ENCODE data around the gene FCGR2B.
"Not testable (repeated sequence)": the region's sequence is repeated elsewhere in the genome, so short reads cannot be mapped to it uniquely, and the experiment has no call there.

Gene FCGR2B

GRCh38 chr1:161662684-161663339, at the start of gene FCGR2B:
Gene FCGR2B, plus strand, starts transcription at chr1:161663143. Its CDS starts 99 bp downstream, at chr1:161663242.
- not testable (repeated sequence) for DNase-seq

DNA sequence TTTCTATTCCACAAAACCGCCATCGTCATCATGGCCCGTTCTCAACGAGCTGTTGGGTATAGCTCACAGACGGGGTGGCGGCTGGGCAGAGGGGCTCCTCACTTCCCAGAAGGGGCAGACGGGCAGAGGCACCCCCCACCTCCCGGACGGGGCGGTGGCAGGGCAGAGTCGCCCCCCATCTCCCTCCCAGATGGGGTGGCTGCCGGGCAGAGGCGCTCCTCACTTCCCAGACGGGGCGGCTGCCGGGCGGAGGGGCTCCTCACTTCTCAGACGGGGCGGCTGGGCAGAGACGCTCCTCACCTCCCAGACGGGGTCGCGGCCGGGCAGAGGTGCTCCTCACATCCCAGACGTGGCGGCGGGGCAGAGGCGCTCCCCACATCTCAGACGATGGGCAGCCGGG, 46.5 kb upstream of the FCGR2B start:
- DNase-seq, result not testable (repeated sequence)

GRCh38 chr1:161618517-161618916, 44.4 kb upstream of the FCGR2B start:
- DNase-seq, result not testable (repeated sequence)

- DNase-seq, result not testable (repeated sequence)
Observed at GRCh38 chr1:161620399-161620798, 42.5 kb upstream of the FCGR2B start.

GRCh38 chr1:161621181-161622000, 41.6 kb upstream of the FCGR2B start:
- peak; percentile 69 to 72 for DNase-seq

DNA sequence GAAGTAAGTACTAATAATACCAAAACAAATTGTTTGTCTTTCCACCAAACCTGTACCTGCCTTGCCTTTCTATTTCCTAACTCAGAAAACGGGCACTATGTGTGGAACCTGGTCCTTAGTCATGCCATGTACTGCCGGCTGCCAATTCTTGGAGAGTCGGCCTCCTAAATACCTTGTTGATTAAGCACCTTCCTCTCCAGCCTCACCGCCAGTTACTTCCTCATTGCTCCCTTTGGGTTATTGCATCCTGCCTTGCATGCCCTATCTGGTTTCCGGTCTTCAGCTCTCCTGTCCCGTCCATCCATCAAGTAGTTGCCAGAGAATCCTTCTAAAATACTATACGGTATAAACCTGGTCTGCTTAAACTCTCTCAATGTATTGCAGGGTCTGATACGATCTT, 40.9 kb upstream of the FCGR2B start:
- not testable (repeated sequence) for DNase-seq

DNA sequence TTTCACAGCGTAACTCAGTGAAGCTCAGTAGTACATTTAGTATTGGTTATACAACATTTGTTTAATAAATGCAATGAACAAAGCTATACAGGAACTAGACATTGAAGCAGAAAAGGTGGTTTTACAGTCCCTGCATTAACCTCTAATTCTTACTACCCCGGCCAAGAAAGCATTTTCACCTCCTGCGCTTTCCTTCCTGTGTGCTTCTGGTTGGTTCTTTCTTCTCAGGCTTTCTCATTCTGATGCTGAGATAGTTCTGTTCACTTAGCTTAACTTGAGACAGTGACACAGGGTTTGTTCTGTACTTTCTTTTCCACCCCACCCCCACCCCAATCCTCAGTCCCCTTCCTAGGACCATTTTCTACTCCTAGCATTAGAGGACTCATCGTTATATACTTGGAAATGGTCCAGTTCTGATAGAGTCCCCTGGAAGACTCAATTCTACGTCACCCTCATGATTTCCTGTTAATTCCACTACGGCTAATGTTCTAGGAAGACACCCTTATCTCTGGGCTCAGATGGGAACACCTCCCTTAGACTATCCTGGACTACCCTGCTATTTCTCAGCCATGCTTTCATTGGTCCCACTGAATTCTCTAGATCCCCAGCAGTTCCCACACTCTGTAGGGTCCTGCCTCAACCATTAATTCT, 39.4 kb upstream of the FCGR2B start:
- DNase-seq, result not testable (repeated sequence)

DNA sequence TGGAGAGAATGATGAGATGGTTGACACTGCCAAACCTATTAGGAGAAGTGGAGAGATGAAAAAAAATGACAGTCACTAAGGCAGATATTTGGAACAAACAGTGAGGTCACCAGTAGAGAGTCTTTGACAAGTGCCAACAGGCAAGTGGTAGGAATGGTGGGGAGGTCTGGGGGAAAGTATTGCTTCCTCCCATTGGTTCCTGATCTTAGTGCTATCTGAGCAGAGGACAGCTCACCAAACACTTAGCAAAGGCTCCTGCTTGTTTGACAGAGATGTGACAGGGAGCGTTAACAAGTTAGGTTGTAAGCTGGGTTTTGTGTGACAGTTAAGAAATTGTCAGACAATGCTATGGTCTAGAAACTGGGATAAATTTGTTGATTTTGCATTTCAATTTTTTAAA, 38.3 kb upstream of the FCGR2B start:
- not testable (repeated sequence) for DNase-seq

GRCh38 chr1:161626445-161627146, 36.3 kb upstream of the FCGR2B start:
- not testable (repeated sequence) for DNase-seq

- not testable (repeated sequence) for DNase-seq
Observed at GRCh38 chr1:161630128-161630742, 32.7 kb upstream of the FCGR2B start.

- no peak for DNase-seq
Observed at GRCh38 chr1:161631076-161631475, 31.9 kb upstream of the FCGR2B start, which contains the start of gene FCGR3B. Gene FCGR3B, minus strand, starts transcription at chr1:161631176. Its CDS starts 82 bp downstream, at chr1:161631094.

- DNase-seq, result not testable (repeated sequence)
Observed at GRCh38 chr1:161634993-161635392, 27.9 kb upstream of the FCGR2B start.

DNA sequence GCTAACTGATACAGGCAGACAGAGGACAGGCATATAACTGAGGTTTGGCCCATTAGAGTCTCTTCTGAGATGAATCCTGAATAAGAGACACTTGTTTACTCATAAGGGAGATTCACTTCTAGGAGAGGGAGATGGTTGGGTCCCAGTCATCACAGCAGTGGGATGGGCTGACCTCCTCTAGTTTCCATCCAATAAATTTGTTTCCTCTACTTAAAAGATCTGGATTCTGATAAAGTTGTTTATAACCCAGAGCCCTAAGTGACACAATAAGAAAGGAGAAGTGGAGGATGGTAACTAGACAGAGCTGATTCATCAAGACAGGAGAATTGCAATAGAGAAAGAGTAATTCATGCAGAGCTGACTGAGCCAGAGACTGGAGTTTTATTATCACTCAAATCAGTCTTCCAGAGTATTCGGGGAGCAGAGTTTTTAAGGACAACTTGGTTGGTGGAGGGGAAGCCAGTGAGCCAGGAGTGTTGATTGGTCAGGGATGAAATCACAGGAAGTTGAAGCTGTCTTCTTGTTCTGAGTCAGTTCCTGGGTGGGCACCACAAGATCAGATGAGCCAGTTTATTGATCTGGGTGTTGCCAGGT, 26.7 kb upstream of the FCGR2B start:
- DNase-seq, result not testable (repeated sequence)

DNA sequence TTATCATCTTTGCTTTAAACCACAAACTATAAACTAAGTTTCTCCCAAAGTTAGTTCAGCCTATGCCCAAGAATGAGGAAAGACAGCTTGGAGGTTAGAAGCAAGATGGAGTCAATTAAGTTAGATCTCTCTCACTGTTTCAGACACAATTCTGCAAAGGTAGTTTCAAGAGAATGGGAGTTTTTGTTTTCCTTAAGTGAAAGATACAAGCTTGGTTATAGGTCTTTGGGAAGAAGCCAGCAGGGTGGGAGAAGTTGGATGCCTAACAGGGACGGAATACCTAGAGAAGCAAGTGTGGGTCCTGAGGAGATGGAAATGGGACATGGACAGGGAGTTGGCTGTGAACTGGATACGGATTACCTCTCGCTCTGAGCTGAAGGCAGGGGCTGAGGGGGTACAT, 26.0 kb upstream of the FCGR2B start:
- DNase-seq, result not testable (repeated sequence)

GRCh38 chr1:161638251-161638993, 24.5 kb upstream of the FCGR2B start:
- not testable (repeated sequence) for DNase-seq

- not testable (repeated sequence) for DNase-seq
Observed at GRCh38 chr1:161639203-161639602, 23.7 kb upstream of the FCGR2B start.

DNA sequence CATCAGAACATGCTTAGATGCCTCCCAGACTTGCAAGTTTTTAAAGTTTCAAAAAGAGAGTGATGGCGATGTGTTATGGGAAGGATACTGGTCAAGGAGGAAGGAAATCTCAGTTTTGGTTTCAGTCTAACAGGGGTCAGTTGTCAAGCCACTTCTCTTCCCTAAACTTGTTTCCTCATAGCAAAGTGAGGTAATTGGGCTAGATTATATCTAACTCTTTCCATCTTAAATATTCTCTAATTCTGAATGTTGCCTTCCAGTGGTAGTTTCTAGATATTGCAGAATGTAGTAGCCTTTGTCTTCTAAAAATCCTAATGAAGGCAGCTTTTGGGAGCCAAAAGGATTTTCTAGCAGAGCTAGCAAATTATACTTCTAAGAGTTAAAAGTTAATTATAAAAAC, 20.2 kb upstream of the FCGR2B start:
- not testable (repeated sequence) for DNase-seq

GRCh38 chr1:161643481-161644208, 19.3 kb upstream of the FCGR2B start:
- not testable (repeated sequence) for DNase-seq

DNA sequence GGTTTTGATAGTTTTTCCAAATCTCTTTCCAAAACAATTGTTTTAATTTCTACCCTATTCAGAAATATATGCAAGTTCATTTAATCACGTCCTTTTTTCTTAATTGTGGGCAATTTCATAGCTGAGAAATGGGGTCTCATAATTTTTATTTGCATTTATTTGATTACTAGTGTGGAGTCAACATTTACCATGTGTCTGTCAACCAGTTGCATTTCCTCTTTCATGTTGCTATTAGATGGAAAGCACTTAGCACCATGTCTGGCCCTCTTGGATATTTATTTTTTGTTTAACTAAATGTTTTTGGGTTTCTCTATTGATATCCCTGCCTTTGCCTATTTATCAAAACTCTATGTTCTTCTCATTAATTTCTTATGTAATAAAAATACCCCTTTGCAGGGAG, 18.1 kb upstream of the FCGR2B start:
- not testable (repeated sequence) for DNase-seq
